ENCODE measurements around the gene JCHAIN. TPM values are rescaled to one million over a fixed set of nuclear protein-coding genes. Genes with fewer than 3 reads are reported as not detected.
"Not testable (repeated sequence)": the region's sequence is repeated elsewhere in the genome, so short reads cannot be mapped to it uniquely, and the experiment has no call there.

Gene JCHAIN
- total RNA-seq, 1 donor from 2014 or later: not detected

- Mint-ChIP-seq H3K27ac (peak overlapping the region; percentile 38), H3K36me3 (ENCODE audit: low read depth) (no peaks in the 10 kb centered on the region), H3K4me3 (ENCODE audit: low read depth) (peak overlapping the region; percentile 57), H3K27me3 (ENCODE audit: low read depth) (no peaks in the 10 kb centered on the region), H3K4me1 (ENCODE audit: low read depth) (peaks cover 30% of the 10 kb centered on the region), H3K9me3 (no peaks in the 10 kb centered on the region)
- no peak for DNase-seq (ENCODE audit: low spot score)
- intact Hi-C loops (cut with micrococcal nuclease): loop anchor here (1.0 to 5.0 kb wide), 6 partner anchors 17 to 292 kb away; partner anchors contain the start of genes GRSF1, MOB1B and UTP3
Observed at GRCh38 chr4:70704931-70705182, 38.5 kb upstream of the JCHAIN start.

- no peaks in the 10 kb centered on the region for H3K36me3 Mint-ChIP-seq (ENCODE audit: low read depth)
- H3K4me1 Mint-ChIP-seq (ENCODE audit: low read depth): peaks cover 25% of the 10 kb centered on the region
- intact Hi-C loops (cut with micrococcal nuclease): loop anchor here (2.0 kb wide), 1 partner anchor 134 kb away; the partner anchor contains the start of gene GRSF1
- no peaks in the 10 kb centered on the region for H3K27me3 Mint-ChIP-seq (ENCODE audit: low read depth)
- H3K27ac Mint-ChIP-seq: peak overlapping the region; percentile 81
- no peaks in the 10 kb centered on the region for H3K9me3 Mint-ChIP-seq
- peak overlapping the region; percentile 84 for H3K4me3 Mint-ChIP-seq (ENCODE audit: low read depth)
- peak; percentile 40 for DNase-seq (ENCODE audit: low spot score)
Observed at GRCh38 chr4:70704215-70704930, 38.1 kb upstream of the JCHAIN start.

GRCh38 chr4:70703619-70704214, 37.4 kb upstream of the JCHAIN start:
- intact Hi-C loops (cut with micrococcal nuclease): loop anchor here (2.0 kb wide), 1 partner anchor 135 kb away; the partner anchor contains the start of gene GRSF1
- H3K9me3 Mint-ChIP-seq: no peaks in the 10 kb centered on the region
- peaks cover 22% of the 10 kb centered on the region for H3K4me1 Mint-ChIP-seq (ENCODE audit: low read depth)
- DNase-seq (ENCODE audit: low spot score): no peak
- H3K27ac Mint-ChIP-seq: peak overlapping the region; percentile 81
- H3K36me3 Mint-ChIP-seq (ENCODE audit: low read depth): no peaks in the 10 kb centered on the region
- H3K4me3 Mint-ChIP-seq (ENCODE audit: low read depth): peak overlapping the region; percentile 84
- H3K27me3 Mint-ChIP-seq (ENCODE audit: low read depth): no peaks in the 10 kb centered on the region

GRCh38 chr4:70702592-70702991, 36.3 kb upstream of the JCHAIN start:
- H3K9me3 Mint-ChIP-seq; DNase-seq (ENCODE audit: low spot score); H3K4me3 Mint-ChIP-seq (ENCODE audit: low read depth); intact Hi-C loops (cut with micrococcal nuclease); H3K27ac Mint-ChIP-seq; H3K36me3 Mint-ChIP-seq (ENCODE audit: low read depth); H3K27me3 Mint-ChIP-seq (ENCODE audit: low read depth): not testable (repeated sequence)
- H3K4me1 Mint-ChIP-seq (ENCODE audit: low read depth): peaks cover 22% of the 10 kb centered on the region

- Mint-ChIP-seq H3K27me3 (ENCODE audit: low read depth) (no peaks in the 10 kb centered on the region), H3K4me1 (ENCODE audit: low read depth) (peaks cover 16% of the 10 kb centered on the region), H3K27ac (no peak overlapping the region), H3K4me3 (ENCODE audit: low read depth) (no peak overlapping the region), H3K9me3 (no peaks in the 10 kb centered on the region), H3K36me3 (ENCODE audit: low read depth) (no peaks in the 10 kb centered on the region)
- no peak for DNase-seq (ENCODE audit: low spot score)
- intact Hi-C loops (cut with micrococcal nuclease): no loop called here
Observed at GRCh38 chr4:70701271-70701670, 35.0 kb upstream of the JCHAIN start.

GRCh38 chr4:70700712-70701111, 34.4 kb upstream of the JCHAIN start:
- Mint-ChIP-seq H3K27ac (no peak overlapping the region), H3K4me3 (ENCODE audit: low read depth) (no peak overlapping the region), H3K36me3 (ENCODE audit: low read depth) (no peaks in the 10 kb centered on the region), H3K27me3 (ENCODE audit: low read depth) (no peaks in the 10 kb centered on the region), H3K4me1 (ENCODE audit: low read depth) (peaks cover 10% of the 10 kb centered on the region), H3K9me3 (no peaks in the 10 kb centered on the region)
- intact Hi-C loops (cut with micrococcal nuclease): no loop called here
- no peak for DNase-seq (ENCODE audit: low spot score)

GRCh38 chr4:70698435-70698834, 32.1 kb upstream of the JCHAIN start:
- H3K27me3 Mint-ChIP-seq (ENCODE audit: low read depth); H3K27ac Mint-ChIP-seq; H3K4me3 Mint-ChIP-seq (ENCODE audit: low read depth); H3K36me3 Mint-ChIP-seq (ENCODE audit: low read depth); H3K9me3 Mint-ChIP-seq; H3K4me1 Mint-ChIP-seq (ENCODE audit: low read depth); DNase-seq (ENCODE audit: low spot score); intact Hi-C loops (cut with micrococcal nuclease): not testable (repeated sequence)

GRCh38 chr4:70694633-70695032, 28.3 kb upstream of the JCHAIN start:
- H3K4me3 Mint-ChIP-seq (ENCODE audit: low read depth); H3K27ac Mint-ChIP-seq; intact Hi-C loops (cut with micrococcal nuclease); H3K27me3 Mint-ChIP-seq (ENCODE audit: low read depth); H3K9me3 Mint-ChIP-seq; DNase-seq (ENCODE audit: low spot score): not testable (repeated sequence)
- Mint-ChIP-seq H3K36me3 (ENCODE audit: low read depth) (peaks cover 32% of the 10 kb centered on the region), H3K4me1 (ENCODE audit: low read depth) (peaks cover 15% of the 10 kb centered on the region)

GRCh38 chr4:70691661-70692060, 25.4 kb upstream of the JCHAIN start:
- peaks cover 45% of the 10 kb centered on the region for H3K36me3 Mint-ChIP-seq (ENCODE audit: low read depth)
- H3K9me3 Mint-ChIP-seq: no peaks in the 10 kb centered on the region
- H3K27ac Mint-ChIP-seq: no peak overlapping the region
- intact Hi-C loops (cut with micrococcal nuclease): no loop called here
- H3K27me3 Mint-ChIP-seq (ENCODE audit: low read depth): no peaks in the 10 kb centered on the region
- H3K4me1 Mint-ChIP-seq (ENCODE audit: low read depth): peaks cover 30% of the 10 kb centered on the region
- H3K4me3 Mint-ChIP-seq (ENCODE audit: low read depth): peak overlapping the region; percentile 45
- DNase-seq (ENCODE audit: low spot score): no peak

- DNase-seq (ENCODE audit: low spot score): peak; percentile 19
- intact Hi-C loops (cut with micrococcal nuclease): loop anchor here (1.0 to 5.0 kb wide), 9 partner anchors 16 to 318 kb away; partner anchors contain the start of genes GRSF1 and MOB1B
- H3K27ac Mint-ChIP-seq: peak overlapping the region; percentile 86
- peaks cover 30% of the 10 kb centered on the region for H3K4me1 Mint-ChIP-seq (ENCODE audit: low read depth)
- H3K4me3 Mint-ChIP-seq (ENCODE audit: low read depth): peak overlapping the region; percentile 98
- no peaks in the 10 kb centered on the region for H3K27me3 Mint-ChIP-seq (ENCODE audit: low read depth)
- no peaks in the 10 kb centered on the region for H3K9me3 Mint-ChIP-seq
- H3K36me3 Mint-ChIP-seq (ENCODE audit: low read depth): peaks cover 41% of the 10 kb centered on the region
Observed at GRCh38 chr4:70688795-70689231, 22.5 kb upstream of the JCHAIN start.

GRCh38 chr4:70687821-70688794, 21.8 kb upstream of the JCHAIN start, which contains the start of gene UTP3:
Gene UTP3 (plus strand): TSS chr4:70688532. CDS start chr4:70688678, 146 bp downstream.
- peaks cover 30% of the 10 kb centered on the region for H3K4me1 Mint-ChIP-seq (ENCODE audit: low read depth)
- peaks cover 2% of the 10 kb centered on the region for H3K27me3 Mint-ChIP-seq (ENCODE audit: low read depth)
- intact Hi-C loops (cut with micrococcal nuclease): loop anchor here (1.0 to 5.0 kb wide), 9 partner anchors 17 to 319 kb away; partner anchors contain the start of genes GRSF1 and MOB1B
- peak; percentile 89 for DNase-seq (ENCODE audit: low spot score)
- H3K27ac Mint-ChIP-seq: peak within 1 kb of the TSS; percentile 86
- peaks cover 37% of the 10 kb centered on the region for H3K36me3 Mint-ChIP-seq (ENCODE audit: low read depth)
- no peaks in the 10 kb centered on the region for H3K9me3 Mint-ChIP-seq
- H3K4me3 Mint-ChIP-seq (ENCODE audit: low read depth): peak within 1 kb of the TSS; percentile 98

GRCh38 chr4:70687392-70687791, 21.1 kb upstream of the JCHAIN start:
- no peak for DNase-seq (ENCODE audit: low spot score)
- no peaks in the 10 kb centered on the region for H3K9me3 Mint-ChIP-seq
- peaks cover 3% of the 10 kb centered on the region for H3K27me3 Mint-ChIP-seq (ENCODE audit: low read depth)
- H3K27ac Mint-ChIP-seq: peak overlapping the region; percentile 86
- H3K36me3 Mint-ChIP-seq (ENCODE audit: low read depth): peaks cover 35% of the 10 kb centered on the region
- intact Hi-C loops (cut with micrococcal nuclease): loop anchor here (5.0 kb wide), 1 partner anchor 215 kb away; the partner anchor contains the start of gene MOB1B
- H3K4me3 Mint-ChIP-seq (ENCODE audit: low read depth): peak overlapping the region; percentile 98
- peaks cover 30% of the 10 kb centered on the region for H3K4me1 Mint-ChIP-seq (ENCODE audit: low read depth)
